ENCODE data around the gene IFI44.

The IFI44 gene

DNA sequence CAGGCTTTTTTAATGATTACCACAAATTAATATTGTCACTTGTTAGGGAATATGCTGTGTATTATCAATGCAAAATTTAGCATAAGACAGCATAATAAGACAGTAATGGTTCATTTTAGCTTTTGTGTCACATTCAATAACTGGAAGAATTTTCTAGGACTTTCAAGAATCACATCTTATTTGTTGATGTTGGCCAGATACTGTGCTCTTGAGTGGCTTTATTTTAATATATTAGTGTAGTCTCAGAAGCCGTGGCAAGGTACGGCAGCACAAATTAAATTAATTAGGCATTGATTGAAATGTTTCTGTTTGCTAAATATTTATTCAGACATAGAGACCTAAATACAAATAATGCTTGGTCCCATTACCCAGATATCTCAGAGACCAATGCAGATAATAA, 19.0 kb upstream of the IFI44 start:
- no peak for ATAC-seq (ENCODE audit: low read depth)

DNA sequence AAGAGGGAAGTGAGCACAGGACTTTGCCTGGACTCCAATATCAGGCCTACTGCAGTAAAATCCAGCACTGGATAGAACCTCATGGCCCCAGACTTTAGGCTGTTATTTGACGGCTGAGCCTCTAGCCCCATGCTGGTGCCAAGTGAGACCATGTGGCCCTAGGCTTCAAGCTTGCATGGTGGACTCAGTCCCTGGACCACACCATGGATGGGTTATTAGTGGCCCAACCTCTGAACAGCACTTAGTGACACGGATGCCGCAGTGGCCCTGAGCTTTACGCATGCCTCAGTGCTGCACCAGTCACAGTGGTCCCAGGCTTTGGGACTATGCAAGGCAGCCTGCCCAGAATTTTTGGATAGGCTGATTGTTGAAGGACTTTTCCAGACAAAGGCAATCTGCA, 16.4 kb upstream of the IFI44 start:
- no peak overlapping the region for H3K27ac ChIP-seq (ENCODE audit: poor library complexity, severe bottlenecking)
- H3K27me3 ChIP-seq (ENCODE audit: insufficient read depth, poor library complexity, severe bottlenecking): no peaks in the 10 kb centered on the region
- DNase-seq (ENCODE audit: low spot score) (no peak), ATAC-seq (ENCODE audit: low read depth) (no peak)
- no peaks in the 10 kb centered on the region for H3K36me3 ChIP-seq (ENCODE audit: low read depth)
- TF ChIP-seq, protein P1, sequence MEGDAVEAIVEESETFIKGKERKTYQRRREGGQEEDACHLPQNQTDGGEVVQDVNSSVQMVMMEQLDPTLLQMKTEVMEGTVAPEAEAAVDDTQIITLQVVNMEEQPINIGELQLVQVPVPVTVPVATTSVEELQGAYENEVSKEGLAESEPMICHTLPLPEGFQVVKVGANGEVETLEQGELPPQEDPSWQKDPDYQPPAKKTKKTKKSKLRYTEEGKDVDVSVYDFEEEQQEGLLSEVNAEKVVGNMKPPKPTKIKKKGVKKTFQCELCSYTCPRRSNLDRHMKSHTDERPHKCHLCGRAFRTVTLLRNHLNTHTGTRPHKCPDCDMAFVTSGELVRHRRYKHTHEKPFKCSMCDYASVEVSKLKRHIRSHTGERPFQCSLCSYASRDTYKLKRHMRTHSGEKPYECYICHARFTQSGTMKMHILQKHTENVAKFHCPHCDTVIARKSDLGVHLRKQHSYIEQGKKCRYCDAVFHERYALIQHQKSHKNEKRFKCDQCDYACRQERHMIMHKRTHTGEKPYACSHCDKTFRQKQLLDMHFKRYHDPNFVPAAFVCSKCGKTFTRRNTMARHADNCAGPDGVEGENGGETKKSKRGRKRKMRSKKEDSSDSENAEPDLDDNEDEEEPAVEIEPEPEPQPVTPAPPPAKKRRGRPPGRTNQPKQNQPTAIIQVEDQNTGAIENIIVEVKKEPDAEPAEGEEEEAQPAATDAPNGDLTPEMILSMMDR (IDR thresholded peaks at IDR 0.05; ENCODE audit: poor library complexity, severe bottlenecking): no peak
- no peaks in the 10 kb centered on the region for H3K9me3 ChIP-seq (ENCODE audit: severe bottlenecking)
- no peak overlapping the region for H3K4me3 ChIP-seq (ENCODE audit: severe bottlenecking)
- no peaks in the 10 kb centered on the region for H3K4me1 ChIP-seq (ENCODE audit: insufficient read depth, poor library complexity, severe bottlenecking)

More for the DNA sequence above, 19.0 kb upstream of the IFI44 start:
- H3K4me1 ChIP-seq (ENCODE audit: insufficient read depth, poor library complexity, severe bottlenecking): peaks cover 9% of the 10 kb centered on the region
- no peaks in the 10 kb centered on the region for H3K9me3 ChIP-seq (ENCODE audit: severe bottlenecking)
- TF ChIP-seq, protein P1 (IDR thresholded peaks at IDR 0.05; ENCODE audit: poor library complexity, severe bottlenecking): no peak
- H3K4me3 ChIP-seq (ENCODE audit: severe bottlenecking): no peak overlapping the region
- DNase-seq (ENCODE audit: low spot score): no peak
- no peak overlapping the region for H3K27ac ChIP-seq (ENCODE audit: poor library complexity, severe bottlenecking)
- H3K27me3 ChIP-seq (ENCODE audit: insufficient read depth, poor library complexity, severe bottlenecking): no peaks in the 10 kb centered on the region
- no peaks in the 10 kb centered on the region for H3K36me3 ChIP-seq (ENCODE audit: low read depth)

DNA sequence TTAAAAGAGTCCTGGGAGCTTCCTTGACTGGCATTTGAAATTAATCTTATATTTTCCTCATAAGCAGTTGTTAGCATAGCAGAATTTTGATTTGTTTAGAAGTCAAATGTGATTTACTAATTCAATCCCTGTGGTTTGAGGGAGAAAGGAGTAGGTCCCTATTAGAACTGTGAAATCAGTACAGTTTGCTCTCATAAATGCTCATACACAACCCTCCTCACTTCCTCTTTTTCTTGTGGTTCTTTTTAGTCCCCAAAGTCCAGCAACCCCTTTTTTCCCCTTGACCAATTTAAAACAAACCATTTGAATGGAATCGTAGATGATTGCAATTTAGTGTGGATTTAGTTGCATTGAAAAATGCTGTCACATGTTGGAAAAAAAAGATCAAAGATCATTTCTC, 9.2 kb upstream of the IFI44 start:
- no peak for ATAC-seq (ENCODE audit: low read depth)
- TF ChIP-seq, protein P1 (IDR thresholded peaks at IDR 0.05; ENCODE audit: poor library complexity, severe bottlenecking): no peak
- DNase-seq (ENCODE audit: low spot score): no peak
- Histone ChIP-seq H3K36me3 (ENCODE audit: low read depth) (no peaks in the 10 kb centered on the region), H3K27ac (ENCODE audit: poor library complexity, severe bottlenecking) (no peak overlapping the region), H3K4me1 (ENCODE audit: insufficient read depth, poor library complexity, severe bottlenecking) (no peaks in the 10 kb centered on the region), H3K27me3 (ENCODE audit: insufficient read depth, poor library complexity, severe bottlenecking) (no peaks in the 10 kb centered on the region), H3K4me3 (ENCODE audit: severe bottlenecking) (no peak overlapping the region), H3K9me3 (ENCODE audit: severe bottlenecking) (no peaks in the 10 kb centered on the region)

DNA sequence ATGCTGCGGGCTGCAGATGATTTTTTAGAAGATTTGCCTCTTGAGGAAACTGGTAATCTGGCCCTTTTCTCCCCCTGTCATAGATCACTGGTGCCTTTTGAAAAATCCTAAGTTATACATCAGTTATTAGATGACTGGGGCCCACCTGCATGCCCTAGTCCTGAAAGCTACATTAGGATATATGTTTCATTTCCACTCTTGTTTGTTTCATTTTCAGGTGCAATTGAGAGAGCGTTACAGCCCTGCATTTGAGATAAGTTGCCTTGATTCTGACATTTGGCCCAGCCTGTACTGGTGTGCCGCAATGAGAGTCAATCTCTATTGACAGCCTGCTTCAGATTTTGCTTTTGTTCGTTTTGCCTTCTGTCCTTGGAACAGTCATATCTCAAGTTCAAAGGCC, 8.1 kb upstream of the IFI44 start:
- H3K9me3 ChIP-seq (ENCODE audit: severe bottlenecking): no peaks in the 10 kb centered on the region
- H3K36me3 ChIP-seq (ENCODE audit: low read depth): no peaks in the 10 kb centered on the region
- H3K27ac ChIP-seq (ENCODE audit: poor library complexity, severe bottlenecking): no peak overlapping the region
- ATAC-seq (ENCODE audit: low read depth) (no peak), DNase-seq (ENCODE audit: low spot score) (no peak)
- TF ChIP-seq, protein P1 (IDR thresholded peaks at IDR 0.05; ENCODE audit: poor library complexity, severe bottlenecking): no peak
- H3K27me3 ChIP-seq (ENCODE audit: insufficient read depth, poor library complexity, severe bottlenecking): no peaks in the 10 kb centered on the region
- no peaks in the 10 kb centered on the region for H3K4me1 ChIP-seq (ENCODE audit: insufficient read depth, poor library complexity, severe bottlenecking)
- H3K4me3 ChIP-seq (ENCODE audit: severe bottlenecking): no peak overlapping the region

DNA sequence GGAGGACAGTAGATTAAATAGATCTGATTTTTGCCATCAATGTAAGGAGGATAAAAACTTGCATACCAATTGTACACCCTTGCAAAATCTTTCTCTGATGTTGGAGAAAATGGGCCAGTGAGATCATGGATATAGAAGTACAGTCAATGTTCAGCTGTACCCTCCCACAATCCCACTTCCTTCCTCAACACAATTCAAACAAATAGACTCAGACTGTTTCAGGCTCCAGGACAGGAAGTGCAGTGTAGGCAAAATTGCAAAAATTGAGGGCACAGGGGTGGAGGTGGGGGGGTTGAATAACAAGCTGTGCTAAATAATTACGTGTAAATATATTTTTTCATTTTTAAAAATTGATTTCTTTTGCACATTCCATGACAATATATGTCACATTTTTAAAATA, 3.9 kb upstream of the IFI44 start:
- Histone ChIP-seq H3K36me3 (ENCODE audit: low read depth) (no peaks in the 10 kb centered on the region), H3K4me3 (ENCODE audit: severe bottlenecking) (no peak overlapping the region), H3K4me1 (ENCODE audit: insufficient read depth, poor library complexity, severe bottlenecking) (no peaks in the 10 kb centered on the region), H3K27ac (ENCODE audit: poor library complexity, severe bottlenecking) (no peak overlapping the region), H3K9me3 (ENCODE audit: severe bottlenecking) (no peaks in the 10 kb centered on the region), H3K27me3 (ENCODE audit: insufficient read depth, poor library complexity, severe bottlenecking) (no peaks in the 10 kb centered on the region)
- no peak for DNase-seq (ENCODE audit: low spot score)
- TF ChIP-seq, protein P1 (IDR thresholded peaks at IDR 0.05; ENCODE audit: poor library complexity, severe bottlenecking): no peak
- no peak for ATAC-seq (ENCODE audit: low read depth)
